Cardiac fibroblast (primary cell): Measurements from ENCODE around the gene TOMM20.
"Not testable (repeated sequence)": the region's sequence is repeated elsewhere in the genome, so short reads cannot be mapped to it uniquely, and the experiment has no call there.

Experiments
- DNase-seq, 2 donors: peaks; one replicate each; pipeline versions ENCODE4 v3.0.0 to v3.0.0-alpha.2; 2010; ENCODE audit warnings: low read depth in 2 of 2
- H3K4me3 ChIP-seq, 2 donors: replicated peaks in 1 of 2; 1 replicate in 1 of 2; 2 replicates in 1 of 2; pipeline ENCODE4 v1.5.1; 2011; ENCODE audit warnings: low read depth in 2 of 2, low read length in 2 of 2, mild to moderate bottlenecking in 2 of 2, moderate library complexity in 1 of 2
- CTCF ChIP-seq: IDR thresholded peaks from one replicate; pipeline ENCODE4 v1.5.1; 2011; ENCODE audit warnings: low read depth, mild to moderate bottlenecking, low read length, inconsistent platforms

The TOMM20 gene

GRCh38 chr1:235160383-235160956, 31.8 kb upstream of the TOMM20 start:
- peak; percentile 67 to 77 for DNase-seq
- TF ChIP-seq CTCF, result no peak
- peak overlapping the region; percentile 74 to 82 for H3K4me3 ChIP-seq

GRCh38 chr1:235159930-235160329, 31.3 kb upstream of the TOMM20 start:
- not testable (repeated sequence) for DNase-seq
- H3K4me3 ChIP-seq, result peak overlapping the region; percentile 74 to 82

GRCh38 chr1:235159284-235159683, 30.6 kb upstream of the TOMM20 start:
- not testable (repeated sequence) for DNase-seq

GRCh38 chr1:235158680-235159079, 30.0 kb upstream of the TOMM20 start:
- H3K4me3 ChIP-seq, result no peak overlapping the region
- DNase-seq, result no peak
- no peak for TF ChIP-seq CTCF

More at GRCh38 chr1:235159284-235159683, 30.6 kb upstream of the TOMM20 start:
- H3K4me3 ChIP-seq, result not testable (repeated sequence)

- no peak overlapping the region for H3K4me3 ChIP-seq
- no peak for DNase-seq
- TF ChIP-seq CTCF, result no peak
Measured at GRCh38 chr1:235157150-235157549, 28.5 kb upstream of the TOMM20 start.

GRCh38 chr1:235156740-235157139, 28.1 kb upstream of the TOMM20 start:
- no peak for TF ChIP-seq CTCF
- no peak overlapping the region for H3K4me3 ChIP-seq
- DNase-seq, result no peak

GRCh38 chr1:235156265-235156664, 27.6 kb upstream of the TOMM20 start:
- H3K4me3 ChIP-seq, result no peak overlapping the region
- TF ChIP-seq CTCF, result no peak
- no peak for DNase-seq

GRCh38 chr1:235152235-235152634, 23.6 kb upstream of the TOMM20 start:
- TF ChIP-seq CTCF, result no peak
- no peak for DNase-seq
- H3K4me3 ChIP-seq, result no peak overlapping the region
